ENCODE data around the gene ABCC4.

GRCh38 chr13:95099541-95099940, 201.7 kb downstream of the ABCC4 start:
- TF ChIP-seq EP300 (IDR thresholded peaks at IDR 0.05) (no peak), CTCF (IDR thresholded peaks at IDR 0.05) (no peak), POLR2AphosphoS5 (IDR thresholded peaks at IDR 0.05) (no peak), POLR2A (IDR thresholded peaks at IDR 0.05) (no peak)
